GM18499 (cell line): ENCODE measurements around the gene MRPL9.

Experiments
- ATAC-seq: cut with Tn5 transposase; IDR thresholded peaks from one replicate; pipeline ENCODE4 v1.9.1; 2021; ENCODE audit warnings: moderate number of reproducible peaks; ENCODE audit not compliant: insufficient read depth, unreplicated experiment

MRPL9 gene

GRCh38 chr1:151762941-151763921 lies at the start of gene MRPL9:
Gene MRPL9, minus strand, starts transcription at chr1:151763496. Its CDS starts 17 bp downstream, at chr1:151763479.
- ATAC-seq: no peak

DNA sequence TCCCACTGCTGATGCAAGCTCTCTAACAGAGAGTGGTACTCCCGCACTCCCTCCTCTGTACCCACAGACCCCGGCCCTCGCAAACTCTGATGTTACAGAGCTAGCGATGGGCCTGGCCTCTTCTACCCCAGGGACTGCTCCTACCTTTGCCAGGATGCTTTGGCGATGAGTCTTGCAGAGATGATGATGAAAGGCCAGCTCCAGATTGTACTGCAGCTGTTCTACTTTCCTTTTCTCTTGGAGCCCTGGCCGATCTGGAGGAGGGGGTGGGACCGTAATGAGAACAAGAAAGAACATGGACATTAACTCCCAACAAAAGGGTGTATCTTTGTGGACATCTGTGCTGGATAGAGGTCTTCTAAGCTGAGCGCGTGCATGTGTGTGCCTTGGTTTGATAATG lies 47.9 kb upstream of the MRPL9 start:
- ATAC-seq: no peak

GRCh38 chr1:151809985-151810556 lies 46.8 kb upstream of the MRPL9 start:
- no peak for ATAC-seq

- ATAC-seq: no peak
These were observed 46.1 kb upstream of the MRPL9 start for GRCh38 chr1:151809290-151809984.

GRCh38 chr1:151807766-151808165 lies 44.5 kb upstream of the MRPL9 start:
- ATAC-seq: no peak

- no peak for ATAC-seq
These were observed 43.8 kb upstream of the MRPL9 start for GRCh38 chr1:151807131-151807530.

DNA sequence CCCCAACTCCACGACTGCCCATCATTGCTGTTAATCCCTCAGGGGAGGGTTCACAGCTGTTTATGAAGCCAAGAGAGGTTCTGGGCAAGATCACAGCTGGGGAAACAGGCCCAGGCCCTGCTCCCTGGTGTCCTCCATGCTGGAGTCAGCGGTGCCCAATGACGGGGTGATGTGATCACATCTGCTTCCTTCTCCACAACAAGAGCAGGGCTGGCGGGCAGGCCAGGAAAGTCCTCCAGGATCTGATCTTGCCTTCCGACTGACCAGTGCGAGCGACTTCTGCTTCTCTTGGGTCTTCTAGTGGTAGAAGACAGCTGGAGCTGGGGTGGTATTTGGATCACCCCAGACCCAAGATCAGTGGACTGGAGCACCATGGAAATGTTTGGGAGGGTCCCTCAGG lies 42.9 kb upstream of the MRPL9 start:
- ATAC-seq: no peak

DNA sequence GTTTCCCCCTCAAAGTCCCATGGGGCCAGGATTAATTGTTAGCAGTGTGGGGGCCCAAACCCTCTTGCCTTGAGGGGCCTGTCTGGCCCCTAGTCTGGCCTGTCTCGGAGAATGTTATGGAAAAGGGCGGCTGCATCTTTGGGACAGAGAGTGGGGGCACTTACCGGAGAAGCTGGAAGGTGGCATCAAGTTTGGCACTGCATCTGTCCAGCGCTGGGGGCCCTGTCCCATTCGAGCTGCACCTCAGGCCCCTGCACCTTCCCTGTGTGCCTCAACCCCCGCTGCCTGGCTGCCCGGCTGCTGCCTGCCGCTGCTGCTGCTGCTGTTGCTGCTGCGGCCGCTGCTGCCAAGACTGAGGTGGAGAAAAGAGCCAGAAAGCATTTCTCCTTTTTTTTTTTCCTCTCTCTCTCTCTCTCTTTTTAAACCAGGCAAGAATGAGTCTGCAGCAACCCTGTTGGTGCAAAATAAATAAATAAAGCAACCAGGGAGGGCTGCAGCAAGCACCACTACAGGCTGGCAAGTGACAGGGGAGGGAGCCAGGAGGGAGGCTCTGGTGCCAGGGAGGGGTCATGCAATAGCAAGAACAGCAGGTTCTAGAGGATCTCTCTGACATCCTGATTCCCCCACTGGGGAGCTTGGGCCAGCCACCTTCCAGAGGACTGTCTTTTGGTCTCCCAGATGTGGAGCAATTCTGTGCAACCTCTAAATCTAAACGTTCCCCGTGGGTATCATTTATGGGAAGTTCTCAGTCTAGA lies 41.9 kb upstream of the MRPL9 start, which contains the start of gene LINGO4:
LINGO4 (minus strand) TSS at position 354 of the 755 bp plus-strand sequence. CDS start 2,715 bp downstream, outside the sequence.
- ATAC-seq: no peak

DNA sequence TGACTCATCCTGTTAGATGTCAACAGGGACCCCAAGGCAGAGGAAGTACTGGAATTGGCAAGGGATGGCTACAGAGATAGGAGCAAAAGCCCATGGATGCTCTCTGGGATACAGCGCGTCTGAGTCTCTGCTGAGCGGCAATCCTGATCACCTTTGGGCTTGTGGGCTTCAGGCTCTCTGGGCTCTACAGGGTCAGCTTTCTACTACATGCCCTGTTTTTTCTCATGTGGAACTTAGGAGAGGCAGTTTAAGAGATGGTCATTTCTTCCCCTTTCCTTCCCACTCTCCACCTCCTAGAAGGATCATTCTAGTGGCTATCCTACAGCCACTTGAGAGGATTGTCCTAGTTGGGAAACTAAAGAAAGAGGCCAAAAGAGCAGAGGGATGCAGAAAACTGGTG lies 40.6 kb upstream of the MRPL9 start:
- ATAC-seq: no peak

- no peak for ATAC-seq
These were observed 39.9 kb upstream of the MRPL9 start for GRCh38 chr1:151803164-151803563.

GRCh38 chr1:151802372-151802771 lies 39.1 kb upstream of the MRPL9 start:
- no peak for ATAC-seq

DNA sequence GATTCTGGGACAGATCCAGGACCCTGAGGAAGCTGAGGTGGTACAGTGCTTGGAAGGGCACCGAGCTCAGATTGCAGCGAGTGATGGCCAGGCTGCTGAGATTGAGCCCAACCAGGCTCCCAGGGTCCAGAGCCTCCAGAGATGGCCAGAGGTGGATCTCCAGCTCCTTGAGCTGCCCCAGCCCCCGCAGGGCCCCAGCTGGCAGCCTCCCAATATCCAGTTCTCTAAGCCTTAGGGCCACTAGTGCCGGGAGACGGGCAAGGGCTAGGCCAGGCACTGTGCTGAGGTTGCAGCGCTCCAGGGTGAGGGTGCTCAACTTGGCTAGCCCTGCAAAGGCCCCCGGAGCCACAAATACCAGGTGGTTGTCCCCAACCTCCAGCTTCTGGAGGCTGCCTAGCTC lies 38.5 kb upstream of the MRPL9 start:
- ATAC-seq: no peak

DNA sequence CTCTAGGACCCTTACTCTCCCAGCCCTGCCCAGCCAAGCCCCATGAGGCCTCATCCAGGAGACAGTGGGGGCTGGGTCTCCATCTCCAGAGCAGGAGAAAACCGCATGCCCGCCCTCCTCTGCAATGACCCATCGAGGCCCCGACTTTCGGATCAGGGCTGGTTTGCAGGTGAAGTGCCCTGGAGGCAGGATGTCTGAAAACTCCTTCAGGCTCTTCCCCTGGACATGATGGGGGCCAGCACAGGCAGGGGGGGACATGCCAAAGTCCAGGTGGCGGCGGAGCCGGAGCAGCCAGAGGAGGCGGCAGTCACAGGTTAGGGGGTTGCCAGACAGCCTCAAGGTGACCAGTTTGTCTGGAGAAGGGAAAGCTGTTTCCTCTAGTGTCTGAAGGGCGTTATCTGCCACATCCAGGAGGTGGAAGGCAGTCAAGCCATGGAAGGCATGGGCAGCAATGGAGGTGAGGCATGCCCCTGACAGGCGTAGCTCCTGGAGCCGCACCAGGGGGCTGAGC lies 38.1 kb upstream of the MRPL9 start:
- no peak for ATAC-seq

DNA sequence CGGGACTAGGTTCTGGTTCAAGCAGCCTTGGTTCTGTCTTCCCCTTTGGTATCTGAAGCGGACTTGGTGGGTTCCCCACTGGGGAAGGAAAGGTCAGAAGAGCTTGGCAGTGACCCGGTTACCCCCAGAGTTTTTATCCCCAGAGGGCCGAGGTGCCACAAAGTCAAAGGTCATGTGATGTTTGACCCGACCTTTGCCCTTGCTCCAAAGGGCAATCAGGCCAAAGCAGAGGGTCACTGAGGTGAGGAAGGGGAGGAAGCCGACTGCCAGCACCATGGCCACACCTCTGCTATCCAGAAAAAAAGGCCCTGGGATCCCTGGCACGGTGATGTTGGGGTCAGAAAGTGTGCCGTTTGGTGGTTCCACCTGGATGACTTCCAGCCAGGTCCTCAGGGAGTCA lies 37.5 kb upstream of the MRPL9 start:
- ATAC-seq: no peak

- no peak for ATAC-seq
These were observed 36.1 kb upstream of the MRPL9 start for GRCh38 chr1:151799179-151800022.

DNA sequence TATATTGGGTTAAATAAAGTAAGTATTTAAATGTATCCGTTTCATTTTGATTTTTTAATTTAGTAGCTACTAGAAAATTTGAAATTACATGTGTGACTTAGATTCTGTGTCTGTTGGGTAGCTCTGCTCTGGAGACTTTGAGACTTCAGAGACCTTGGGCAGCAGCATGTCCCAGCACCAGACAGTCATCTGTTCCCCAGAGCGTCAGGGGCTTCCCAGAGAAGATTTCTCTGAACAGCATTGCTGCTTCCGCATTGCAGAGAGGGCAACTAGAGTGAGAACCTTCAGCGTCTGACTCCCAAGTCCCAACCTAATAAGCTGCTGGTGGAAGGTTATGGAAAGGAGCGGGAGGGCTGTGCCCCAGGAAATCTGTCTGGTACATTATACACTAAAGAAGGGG lies 35.3 kb upstream of the MRPL9 start:
- ATAC-seq: no peak

DNA sequence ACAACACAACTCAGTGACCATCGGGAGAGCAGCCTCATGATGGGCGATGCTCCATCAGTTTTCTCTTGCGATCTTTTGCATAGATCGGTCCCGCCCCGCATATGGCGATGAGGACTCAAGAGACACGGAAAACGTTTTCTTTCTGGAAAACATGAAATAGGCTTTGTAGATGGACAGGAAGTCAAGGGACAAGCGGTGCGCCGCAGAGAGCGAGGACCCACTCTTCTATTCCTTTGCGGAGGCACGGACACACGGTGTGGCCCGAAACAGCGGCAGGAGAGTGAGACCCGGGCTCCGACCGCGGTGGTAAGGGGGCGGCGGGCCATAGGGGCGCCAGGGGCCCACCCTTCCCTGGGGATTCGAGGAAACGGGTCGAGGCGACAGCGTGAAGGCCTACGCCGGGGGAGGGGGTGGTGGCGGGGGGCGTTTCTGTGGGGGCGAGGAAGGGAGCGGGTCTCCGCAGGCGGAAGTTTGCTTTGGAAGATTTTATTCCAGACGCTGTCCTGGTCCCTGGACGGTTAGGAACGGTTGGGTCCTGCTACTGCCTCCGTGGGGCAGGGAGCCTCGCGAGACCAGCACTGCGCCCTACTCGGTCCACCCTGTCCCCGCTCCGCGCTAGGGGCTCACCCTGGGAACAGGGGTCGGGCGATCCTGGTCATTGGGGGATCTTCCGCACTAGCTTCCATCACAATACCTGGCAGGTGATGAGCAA lies 27.8 kb upstream of the MRPL9 start:
- ATAC-seq: no peak

DNA sequence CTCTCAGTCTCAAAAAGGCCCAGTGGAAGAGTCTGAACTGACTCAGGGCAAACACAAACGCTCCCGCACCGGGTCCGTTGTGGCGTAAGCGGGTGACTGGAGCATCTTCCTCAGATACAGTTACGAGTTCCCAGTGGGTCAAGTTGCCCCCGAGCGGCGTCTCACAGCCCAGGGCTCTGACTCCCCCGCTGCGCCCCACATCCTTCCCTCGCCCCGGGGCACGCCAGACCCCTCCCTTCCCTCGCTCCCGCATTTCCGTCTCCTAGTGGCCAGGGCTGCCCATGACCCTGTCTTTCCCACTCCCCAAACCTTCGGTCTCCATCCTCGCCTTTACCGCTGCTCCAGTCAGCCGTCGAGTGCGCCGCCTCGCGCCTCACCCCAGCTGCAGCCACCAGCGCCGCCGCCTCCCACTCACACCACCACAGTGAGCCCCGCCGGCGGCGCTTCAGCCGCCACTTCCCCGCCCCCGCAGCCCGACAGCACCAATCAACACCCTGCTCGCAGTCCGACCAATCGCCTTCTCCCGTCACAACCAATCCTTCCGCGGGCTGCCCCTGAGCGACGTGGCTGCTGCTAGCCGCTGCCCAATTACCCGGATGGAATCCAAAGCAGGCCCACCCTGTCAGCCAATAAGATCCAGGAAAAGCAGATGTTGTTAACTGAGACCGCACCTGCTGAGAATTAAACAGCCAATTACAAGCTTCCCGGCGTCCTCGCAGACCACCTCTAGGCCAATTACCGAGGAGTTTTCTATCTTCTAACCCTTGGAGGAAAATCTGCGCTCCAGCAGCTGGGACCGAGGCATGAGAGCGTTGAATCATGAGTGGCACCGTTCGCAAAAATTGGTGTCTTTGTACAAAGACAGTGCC lies 27.0 kb upstream of the MRPL9 start, which contains the start of gene TDRKH:
TDRKH (minus strand) TSS at position 430 of the 869 bp plus-strand sequence. CDS start 7,478 bp downstream, outside the sequence.
- ATAC-seq: peak; percentile 91
